HCT116 (cell line): Measurements from ENCODE around the gene ECEL1. TPM values are rescaled to one million over a fixed set of nuclear protein-coding genes. Genes with fewer than 3 reads are reported as not detected.

Experiments used
- ATAC-seq: fragments of 200-7000 bp; cut with Tn5 transposase; 2 replicates; pipeline ENCODE4 v1.9.1; 2020; ENCODE audit warnings: mild to moderate bottlenecking, moderate library complexity
- BruUV-seq: library from RNA; stranded (reverse); fragments of 400-500 nt; replicated peaks from 2 replicates; lab custom pipeline; 2021; lab: Mats Ljungman, UMichigan
- CTCF ChIA-PET: fragments of 300-600 bp; sonication (Branson Sonifier 250); formaldehyde crosslinking; loops from one replicate; lab custom pipeline; 2021; ENCODE audit warnings: antibody characterized with exemption; lab: Charles Lee
- POLR2A ChIA-PET: fragments of 300-600, 350-600 bp; sonication (Branson Sonifier 250); formaldehyde crosslinking; loops from one replicate; lab custom pipeline; 2021; ENCODE audit warnings: antibody characterized with exemption; lab: Charles Lee
- RAD21 ChIA-PET, 2 experiments: fragments of 300-600 bp; sonication (Branson Sonifier 250); formaldehyde crosslinking; loops; one replicate each; lab custom pipeline; 2023; ENCODE audit warnings: low total read pairs in 2 of 2; ENCODE audit not compliant: uncharacterized antibody in 2 of 2, unreplicated experiment in 2 of 2, low non-redundant PET in 1 of 2; lab: Charles Lee
- DNase-seq: peaks from one replicate; pipeline ENCODE4 v3.0.0-alpha.2; 2010; ENCODE audit warnings: low read depth, low spot score
- H2AFZ ChIP-seq: fragments of 200-600 bp; shearing (Covaris generic), sonication (generic); 2 replicates; pipeline ENCODE4 v1.6.1; 2017; ENCODE audit warnings: low read depth, mixed run types, mixed read lengths, antibody characterized with exemption, low read length; ENCODE audit not compliant: poor library complexity, severe bottlenecking
- H3K27ac ChIP-seq: 2 replicates; pipeline ENCODE4 v1.5.1; 2012; ENCODE audit warnings: low read depth, low read length
- H3K27me3 ChIP-seq: fragments of 200-600 bp; sonication (generic); 2 replicates; pipeline ENCODE4 v1.6.1; 2016; ENCODE audit warnings: mixed run types, low read length, mixed read lengths; ENCODE audit not compliant: insufficient read depth
- H3K36me3 ChIP-seq, 2 experiments: fragments of 200-500 bp in 1 of 2; fragments of 200-600 bp in 1 of 2; sonication (Bioruptor generic) in 1 of 2; sonication (generic) in 1 of 2; 2 replicates each; pipeline versions ENCODE4 v1.5.1 to v1.6.1; 2014 to 2016; ENCODE audit warnings: low read length in 2 of 2, inconsistent platforms in 1 of 2, mixed read lengths in 1 of 2, mixed run types in 1 of 2; ENCODE audit not compliant: insufficient read depth in 2 of 2, control insufficient read depth in 1 of 2
- H3K4me1 ChIP-seq, 2 experiments: fragments of 200-600 bp in 1 of 2; sonication (generic) in 1 of 2; 2 replicates each; pipeline versions ENCODE4 v1.5.1 to v1.6.1; 2012 to 2017; ENCODE audit warnings: low read length in 2 of 2, inconsistent platforms in 1 of 2, mild to moderate bottlenecking in 1 of 2, mixed read lengths in 1 of 2, mixed run types in 1 of 2, moderate library complexity in 1 of 2; ENCODE audit not compliant: insufficient read depth in 2 of 2, control insufficient read depth in 1 of 2
- H3K4me2 ChIP-seq: fragments of 200-600 bp; sonication (generic); 2 replicates; pipeline ENCODE4 v1.6.1; 2017; ENCODE audit warnings: mixed run types, low read length, mixed read lengths
- H3K4me3 ChIP-seq, 2 experiments: fragments of 200-600 bp in 1 of 2; sonication (generic) in 1 of 2; replicated peaks in 1 of 2; 2 replicates each; pipeline ENCODE4 v1.5.1; 2011 to 2016; ENCODE audit warnings: low read length in 2 of 2, control low read depth in 1 of 2, low read depth in 1 of 2, mild to moderate bottlenecking in 1 of 2, mixed read lengths in 1 of 2, mixed run types in 1 of 2
- H3K79me2 ChIP-seq: fragments of 200-600 bp; sonication (generic); 2 replicates; pipeline ENCODE4 v1.6.1; 2017; ENCODE audit warnings: mild to moderate bottlenecking, mixed run types, low read length, moderate library complexity, mixed read lengths; ENCODE audit not compliant: insufficient read depth
- H3K9ac ChIP-seq: fragments of 200-600 bp; sonication (generic); 2 replicates; pipeline ENCODE4 v1.6.1; 2016; ENCODE audit warnings: low read length, mixed read lengths
- H3K9me2 ChIP-seq: fragments of 200-600 bp; sonication (generic), shearing (Covaris generic); 2 replicates; pipeline ENCODE4 v1.6.1; 2017; ENCODE audit warnings: mixed run types, mild to moderate bottlenecking, moderate library complexity; ENCODE audit not compliant: insufficient read depth
- H3K9me3 ChIP-seq, 2 experiments: fragments of 200-500 bp in 1 of 2; fragments of 200-600 bp in 1 of 2; sonication (Bioruptor generic) in 1 of 2; sonication (generic) in 1 of 2; 2 replicates each; pipeline ENCODE4 v1.6.1; 2014 to 2017; ENCODE audit warnings: low read length in 2 of 2, mixed read lengths in 2 of 2, inconsistent platforms in 1 of 2, low read depth in 1 of 2, mild to moderate bottlenecking in 1 of 2, mixed run types in 1 of 2, moderate library complexity in 1 of 2; ENCODE audit not compliant: control insufficient read depth in 1 of 2, insufficient read depth in 1 of 2
- H4K20me1 ChIP-seq: fragments of 200-600 bp; sonication (generic), shearing (Covaris generic); 2 replicates; pipeline ENCODE4 v1.6.1; 2017; ENCODE audit warnings: mixed run types, mild to moderate bottlenecking, moderate library complexity; ENCODE audit not compliant: insufficient read depth
- CBX3 ChIP-seq: IDR thresholded peaks from 2 replicates; pipeline ENCODE4 v1.6.1; 2012; ENCODE audit warnings: low read depth
- CEBPB ChIP-seq: IDR thresholded peaks from 2 replicates; pipeline ENCODE4 v1.6.1; 2012; ENCODE audit warnings: low read depth
- EZH2 ChIP-seq: fragments of 200-600 bp; sonication (generic); IDR thresholded peaks from 2 replicates; pipeline ENCODE4 v1.6.1; 2017; ENCODE audit warnings: antibody characterized with exemption, mixed run types
- EZH2phosphoT487 ChIP-seq: fragments of 200-600 bp; IDR thresholded peaks from 2 replicates; pipeline ENCODE4 v1.6.1; 2018; ENCODE audit warnings: antibody characterized with exemption, borderline replicate concordance
- FOSL1 ChIP-seq: IDR thresholded peaks from 2 replicates; pipeline ENCODE4 v1.6.1; 2012; ENCODE audit warnings: low read depth
- JUND ChIP-seq: IDR thresholded peaks from 2 replicates; pipeline ENCODE4 v1.6.1; 2012
- POLR2AphosphoS5 ChIP-seq: IDR thresholded peaks from 2 replicates; pipeline ENCODE4 v1.6.1; 2011; ENCODE audit warnings: mild to moderate bottlenecking, low read depth, low read length, moderate library complexity
- RAD21 ChIP-seq: IDR thresholded peaks from 2 replicates; pipeline ENCODE4 v1.6.1; 2012; ENCODE audit warnings: low read depth, mild to moderate bottlenecking
- SRF ChIP-seq: IDR thresholded peaks from 2 replicates; pipeline ENCODE4 v1.6.1; 2012; ENCODE audit warnings: low read depth
- TCF7L2 ChIP-seq: IDR thresholded peaks from 2 replicates; pipeline ENCODE4 v1.7.0; 2011; ENCODE audit warnings: borderline replicate concordance, inconsistent platforms; ENCODE audit not compliant: insufficient read depth, insufficient read length; ENCODE audit errors: extremely low read depth
- YY1 ChIP-seq: IDR thresholded peaks from 2 replicates; pipeline ENCODE4 v1.6.1; 2011; ENCODE audit warnings: low read length, low read depth, moderate library complexity, mild to moderate bottlenecking; ENCODE audit not compliant: insufficient replicate concordance; ENCODE audit errors: extremely low read depth
- ZFX ChIP-seq: fragments of 450-650 bp; IDR thresholded peaks from 2 replicates; pipeline ENCODE4 v1.6.1; 2017
- ZNF274 ChIP-seq: fragments of 200-500 bp; sonication (Bioruptor generic); IDR thresholded peaks from 2 replicates; pipeline ENCODE4 v1.6.1; 2014; ENCODE audit warnings: mild to moderate bottlenecking, low read depth, low read length, inconsistent platforms
- intact Hi-C: fragments of 100-400 bp; cut with micrococcal nuclease; formaldehyde crosslinking; loops from 2 replicates; pipeline ENCODE4 v1.10.0; 2022
- total RNA-seq: library from RNA; stranded (reverse); gene quantifications from one replicate; pipeline ENCODE4 v1.2.1, GENCODE V29; 2021; ENCODE audit not compliant: unreplicated experiment
- TF ChIP-seq, protein P1 (sequence below), 3 experiments: fragments of 200-600 bp in 1 of 3; sonication (generic) in 1 of 3; IDR thresholded peaks in 2 of 3; conservative IDR thresholded peaks in 1 of 3; 2 replicates each; pipeline ENCODE4 v1.5.1; 2012 to 2017; ENCODE audit warnings: low read depth in 2 of 3, low read length in 2 of 3, antibody characterized with exemption in 1 of 3, borderline replicate concordance in 1 of 3, control low read depth in 1 of 3, mild to moderate bottlenecking in 1 of 3, mixed read lengths in 1 of 3, mixed run types in 1 of 3, moderate library complexity in 1 of 3; ENCODE audit not compliant: insufficient read depth in 1 of 3
- TF ChIP-seq, protein P2 (sequence below): IDR thresholded peaks from 2 replicates; pipeline ENCODE4 v1.6.1; 2012
- TF ChIP-seq, protein P3 (sequence below): IDR thresholded peaks from 2 replicates; pipeline ENCODE4 v1.6.1; 2011; ENCODE audit warnings: mild to moderate bottlenecking, low read length, moderate library complexity; ENCODE audit not compliant: insufficient replicate concordance; ENCODE audit errors: extremely low read depth
- TF ChIP-seq, protein P4 (sequence below): IDR thresholded peaks from 2 replicates; pipeline ENCODE4 v1.6.1; 2012

The ECEL1 gene
- total RNA-seq, 1 experiment from 2014 or later: not detected

DNA sequence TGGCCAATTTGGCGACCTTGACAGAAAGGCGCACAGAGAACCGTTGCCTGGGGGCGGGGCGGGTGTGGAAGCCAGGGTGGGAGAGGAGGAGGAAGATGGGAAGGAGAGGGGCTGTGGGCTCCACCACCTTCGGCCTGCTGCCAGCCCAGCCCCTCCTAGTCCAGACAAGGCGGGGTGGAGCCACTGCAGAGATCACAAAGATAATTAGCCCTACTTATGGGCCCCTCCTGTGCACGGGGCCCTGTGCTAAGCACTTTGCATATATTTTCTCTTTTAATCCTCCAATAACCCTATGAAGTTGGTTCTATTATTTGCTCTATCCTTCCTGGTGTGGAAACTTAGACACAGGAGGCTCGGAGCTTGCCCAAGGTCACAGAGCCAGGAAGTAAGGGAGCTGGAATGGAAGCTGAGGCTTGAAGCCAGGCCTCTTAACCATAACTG is 13.7 kb upstream of the ECEL1 start:
- BruUV-seq: no TSS peak
- intact Hi-C loops: no loop called here
- no peak overlapping the region for H3K9ac ChIP-seq
- TF ChIP-seq ZNF274 (no peak), SRF (no peak), JUND (no peak), EZH2phosphoT487 (no peak), RAD21 (no peak), EZH2 (no peak), ZFX (no peak), TCF7L2 (no peak), YY1 (no peak), POLR2AphosphoS5 (no peak), CBX3 (no peak), FOSL1 (no peak), CEBPB (no peak)
- TF ChIP-seq, protein P1, sequence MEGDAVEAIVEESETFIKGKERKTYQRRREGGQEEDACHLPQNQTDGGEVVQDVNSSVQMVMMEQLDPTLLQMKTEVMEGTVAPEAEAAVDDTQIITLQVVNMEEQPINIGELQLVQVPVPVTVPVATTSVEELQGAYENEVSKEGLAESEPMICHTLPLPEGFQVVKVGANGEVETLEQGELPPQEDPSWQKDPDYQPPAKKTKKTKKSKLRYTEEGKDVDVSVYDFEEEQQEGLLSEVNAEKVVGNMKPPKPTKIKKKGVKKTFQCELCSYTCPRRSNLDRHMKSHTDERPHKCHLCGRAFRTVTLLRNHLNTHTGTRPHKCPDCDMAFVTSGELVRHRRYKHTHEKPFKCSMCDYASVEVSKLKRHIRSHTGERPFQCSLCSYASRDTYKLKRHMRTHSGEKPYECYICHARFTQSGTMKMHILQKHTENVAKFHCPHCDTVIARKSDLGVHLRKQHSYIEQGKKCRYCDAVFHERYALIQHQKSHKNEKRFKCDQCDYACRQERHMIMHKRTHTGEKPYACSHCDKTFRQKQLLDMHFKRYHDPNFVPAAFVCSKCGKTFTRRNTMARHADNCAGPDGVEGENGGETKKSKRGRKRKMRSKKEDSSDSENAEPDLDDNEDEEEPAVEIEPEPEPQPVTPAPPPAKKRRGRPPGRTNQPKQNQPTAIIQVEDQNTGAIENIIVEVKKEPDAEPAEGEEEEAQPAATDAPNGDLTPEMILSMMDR (IDR thresholded peaks at IDR 0.05 in 2 of 3, conservative IDR thresholded peaks at IDR 0.05 in 1 of 3; ENCODE audit: borderline replicate concordance in 1 of 3, insufficient read depth in 1 of 3, low read depth in 2 of 3, low read length in 2 of 3): no peak
- TF ChIP-seq, protein P2, sequence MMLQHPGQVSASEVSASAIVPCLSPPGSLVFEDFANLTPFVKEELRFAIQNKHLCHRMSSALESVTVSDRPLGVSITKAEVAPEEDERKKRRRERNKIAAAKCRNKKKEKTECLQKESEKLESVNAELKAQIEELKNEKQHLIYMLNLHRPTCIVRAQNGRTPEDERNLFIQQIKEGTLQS: no peak
- TF ChIP-seq, protein P3, sequence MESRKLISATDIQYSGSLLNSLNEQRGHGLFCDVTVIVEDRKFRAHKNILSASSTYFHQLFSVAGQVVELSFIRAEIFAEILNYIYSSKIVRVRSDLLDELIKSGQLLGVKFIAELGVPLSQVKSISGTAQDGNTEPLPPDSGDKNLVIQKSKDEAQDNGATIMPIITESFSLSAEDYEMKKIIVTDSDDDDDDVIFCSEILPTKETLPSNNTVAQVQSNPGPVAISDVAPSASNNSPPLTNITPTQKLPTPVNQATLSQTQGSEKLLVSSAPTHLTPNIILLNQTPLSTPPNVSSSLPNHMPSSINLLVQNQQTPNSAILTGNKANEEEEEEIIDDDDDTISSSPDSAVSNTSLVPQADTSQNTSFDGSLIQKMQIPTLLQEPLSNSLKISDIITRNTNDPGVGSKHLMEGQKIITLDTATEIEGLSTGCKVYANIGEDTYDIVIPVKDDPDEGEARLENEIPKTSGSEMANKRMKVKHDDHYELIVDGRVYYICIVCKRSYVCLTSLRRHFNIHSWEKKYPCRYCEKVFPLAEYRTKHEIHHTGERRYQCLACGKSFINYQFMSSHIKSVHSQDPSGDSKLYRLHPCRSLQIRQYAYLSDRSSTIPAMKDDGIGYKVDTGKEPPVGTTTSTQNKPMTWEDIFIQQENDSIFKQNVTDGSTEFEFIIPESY: no peak
- TF ChIP-seq, protein P4, sequence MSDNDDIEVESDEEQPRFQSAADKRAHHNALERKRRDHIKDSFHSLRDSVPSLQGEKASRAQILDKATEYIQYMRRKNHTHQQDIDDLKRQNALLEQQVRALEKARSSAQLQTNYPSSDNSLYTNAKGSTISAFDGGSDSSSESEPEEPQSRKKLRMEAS: no peak
- ATAC-seq (no peak), DNase-seq (no peak)
- H3K36me3 ChIP-seq: no peaks in the 10 kb centered on the region
- H3K27ac ChIP-seq: no peak overlapping the region
- no peak overlapping the region for H2AFZ ChIP-seq
- H4K20me1 ChIP-seq: no peaks in the 10 kb centered on the region
- no peak overlapping the region for H3K4me3 ChIP-seq
- ChIA-PET RAD21 (no interaction called here), POLR2A (interaction anchor here (0.7 kb wide), 1 partner anchor 26 kb away, joined by 3 read pairs; no protein-coding TSS in a partner anchor), CTCF (no interaction called here)
- no peaks in the 10 kb centered on the region for H3K79me2 ChIP-seq
- H3K4me1 ChIP-seq: no peaks in the 10 kb centered on the region
- H3K9me2 ChIP-seq: no peaks in the 10 kb centered on the region
- H3K9me3 ChIP-seq: no peaks in the 10 kb centered on the region
- H3K4me2 ChIP-seq: no peak overlapping the region
- no peaks in the 10 kb centered on the region for H3K27me3 ChIP-seq
